ENCODE results near the gene RTN4.
A peak's percentile ranks its signal among the peaks of the same experiment; 100 is the strongest.

The RTN4 gene

GRCh38 chr2:55014962-55015939 lies 35.0 kb downstream of the RTN4 start:
- TF ChIP-seq TAF1 (IDR thresholded peaks at IDR 0.05; ENCODE audit: low read depth) (no peak), TCF12 (IDR thresholded peaks at IDR 0.05; ENCODE audit: low read depth) (no peak), RAD21 (IDR thresholded peaks at IDR 0.05; ENCODE audit: low read depth) (peak; percentile 75), USF1 (IDR thresholded peaks at IDR 0.05) (no peak), CREB1 (IDR thresholded peaks at IDR 0.05; ENCODE audit: low read depth) (no peak)

GRCh38 chr2:55013936-55014335 lies 36.3 kb downstream of the RTN4 start:
- TF ChIP-seq RAD21 (IDR thresholded peaks at IDR 0.05; ENCODE audit: low read depth) (peak; percentile 39), EP300 (IDR thresholded peaks at IDR 0.05; ENCODE audit: borderline replicate concordance) (no peak)

GRCh38 chr2:55012672-55013484 lies 37.4 kb downstream of the RTN4 start:
- no peak for TF ChIP-seq RAD21 (IDR thresholded peaks at IDR 0.05; ENCODE audit: low read depth)
- no peak for TF ChIP-seq CEBPB (IDR thresholded peaks at IDR 0.05)
- TF ChIP-seq REST (IDR thresholded peaks at IDR 0.05; ENCODE audit: low read depth): no peak
- TF ChIP-seq FOXM1 (IDR thresholded peaks at IDR 0.05; ENCODE audit: borderline replicate concordance, low read depth): no peak
- TF ChIP-seq USF1 (IDR thresholded peaks at IDR 0.05): no peak
- no peak for TF ChIP-seq YY1 (IDR thresholded peaks at IDR 0.05; ENCODE audit: low read depth)
- TF ChIP-seq CREB1 (IDR thresholded peaks at IDR 0.05; ENCODE audit: low read depth): no peak
- TF ChIP-seq MAX (IDR thresholded peaks at IDR 0.05): no peak
- TF ChIP-seq TCF12 (IDR thresholded peaks at IDR 0.05; ENCODE audit: low read depth): no peak
- TF ChIP-seq ZBTB7A (IDR thresholded peaks at IDR 0.05; ENCODE audit: low read depth): no peak
- TF ChIP-seq NFIC (IDR thresholded peaks at IDR 0.05): no peak
- TF ChIP-seq TAF1 (IDR thresholded peaks at IDR 0.05; ENCODE audit: low read depth): no peak
- no peak for TF ChIP-seq TEAD4 (IDR thresholded peaks at IDR 0.05)
- no peak for TF ChIP-seq EGR1 (IDR thresholded peaks at IDR 0.05)
- no peak for TF ChIP-seq EP300 (IDR thresholded peaks at IDR 0.05; ENCODE audit: borderline replicate concordance)

GRCh38 chr2:55011831-55012671 lies 38.2 kb downstream of the RTN4 start:
- no peak for TF ChIP-seq CEBPB (IDR thresholded peaks at IDR 0.05)
- TF ChIP-seq TEAD4 (IDR thresholded peaks at IDR 0.05): no peak
- no peak for TF ChIP-seq TCF12 (IDR thresholded peaks at IDR 0.05; ENCODE audit: low read depth)
- no peak for TF ChIP-seq USF1 (IDR thresholded peaks at IDR 0.05)
- no peak for TF ChIP-seq MAX (IDR thresholded peaks at IDR 0.05)
- TF ChIP-seq EP300 (IDR thresholded peaks at IDR 0.05; ENCODE audit: borderline replicate concordance): no peak
- TF ChIP-seq EGR1 (IDR thresholded peaks at IDR 0.05): no peak
- TF ChIP-seq RAD21 (IDR thresholded peaks at IDR 0.05; ENCODE audit: low read depth): no peak
- no peak for TF ChIP-seq CREB1 (IDR thresholded peaks at IDR 0.05; ENCODE audit: low read depth)
- no peak for TF ChIP-seq TAF1 (IDR thresholded peaks at IDR 0.05; ENCODE audit: low read depth)
- TF ChIP-seq NFIC (IDR thresholded peaks at IDR 0.05): no peak
- no peak for TF ChIP-seq FOXM1 (IDR thresholded peaks at IDR 0.05; ENCODE audit: borderline replicate concordance, low read depth)

- TF ChIP-seq CEBPB (IDR thresholded peaks at IDR 0.05) (0 out of 2 replicates have a peak, but pooled peaks have one; percentile 31), USF1 (IDR thresholded peaks at IDR 0.05) (peak; percentile 62), NFIC (IDR thresholded peaks at IDR 0.05) (no peak), REST (IDR thresholded peaks at IDR 0.05; ENCODE audit: low read depth) (no peak)
These were observed 39.3 kb downstream of the RTN4 start for GRCh38 chr2:55010915-55011314.
